ENCODE data around the gene PTPN4.
"Not testable (repeated sequence)": the region's sequence is repeated elsewhere in the genome, so short reads cannot be mapped to it uniquely, and the experiment has no call there.

Gene PTPN4

DNA sequence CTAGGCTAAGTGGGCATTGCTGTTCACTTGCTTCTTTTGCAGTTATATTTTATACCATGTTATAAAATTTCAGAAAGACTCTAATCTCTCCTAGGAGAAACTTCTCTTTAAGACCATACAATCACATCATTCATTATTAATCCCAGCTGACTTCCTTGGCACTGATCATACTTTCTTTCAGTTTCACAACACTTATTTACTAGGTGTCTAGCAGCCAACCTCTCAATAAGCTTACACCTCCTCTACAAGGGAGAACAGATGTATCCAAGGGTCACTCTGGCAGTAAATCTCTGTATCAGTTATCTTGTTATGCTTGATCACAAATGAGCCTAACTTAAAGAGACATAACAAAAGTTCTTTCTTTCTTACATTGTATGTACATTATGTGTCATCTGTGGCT is 183.3 kb downstream of the PTPN4 start:
- DNase-seq (ENCODE audit: low spot score), result no peak

DNA sequence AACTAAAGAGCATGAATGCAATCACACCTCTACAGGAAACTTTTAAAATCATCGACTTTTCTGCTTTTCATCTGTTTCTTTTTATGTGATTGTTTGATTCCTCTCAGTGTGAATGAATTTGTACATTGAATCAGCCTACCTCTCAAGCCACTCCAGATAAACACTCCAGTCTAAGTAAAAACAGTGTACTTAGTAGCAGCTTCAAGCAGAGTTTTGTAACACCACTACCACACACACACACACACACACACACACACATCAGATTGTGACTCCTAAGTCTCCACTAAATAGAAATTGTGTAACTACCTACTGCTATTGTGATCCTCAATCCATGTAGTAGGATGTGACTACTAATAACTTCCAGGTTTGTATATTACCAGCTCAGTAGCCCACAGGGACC is 187.8 kb downstream of the PTPN4 start:
- no peak for DNase-seq (ENCODE audit: low spot score)

DNA sequence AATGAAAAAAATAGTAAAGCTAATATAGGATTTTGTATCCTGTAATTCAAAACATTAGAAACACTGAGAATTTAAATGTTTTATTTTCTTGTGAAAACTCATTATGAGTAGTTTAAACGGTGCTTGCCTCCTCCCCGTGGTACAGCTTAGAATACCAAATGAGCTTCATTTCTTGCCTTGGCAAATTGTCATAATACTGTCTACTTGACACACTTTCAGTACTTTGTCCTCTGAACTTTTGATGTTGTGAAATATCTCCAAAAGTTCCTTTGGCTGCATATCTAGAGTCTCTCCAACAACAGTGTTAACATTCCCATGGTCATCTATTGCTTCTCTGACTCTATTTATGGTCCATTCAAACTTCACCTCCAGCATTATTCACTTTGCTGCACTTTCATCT is 191.2 kb downstream of the PTPN4 start:
- no peak for DNase-seq (ENCODE audit: low spot score)

DNA sequence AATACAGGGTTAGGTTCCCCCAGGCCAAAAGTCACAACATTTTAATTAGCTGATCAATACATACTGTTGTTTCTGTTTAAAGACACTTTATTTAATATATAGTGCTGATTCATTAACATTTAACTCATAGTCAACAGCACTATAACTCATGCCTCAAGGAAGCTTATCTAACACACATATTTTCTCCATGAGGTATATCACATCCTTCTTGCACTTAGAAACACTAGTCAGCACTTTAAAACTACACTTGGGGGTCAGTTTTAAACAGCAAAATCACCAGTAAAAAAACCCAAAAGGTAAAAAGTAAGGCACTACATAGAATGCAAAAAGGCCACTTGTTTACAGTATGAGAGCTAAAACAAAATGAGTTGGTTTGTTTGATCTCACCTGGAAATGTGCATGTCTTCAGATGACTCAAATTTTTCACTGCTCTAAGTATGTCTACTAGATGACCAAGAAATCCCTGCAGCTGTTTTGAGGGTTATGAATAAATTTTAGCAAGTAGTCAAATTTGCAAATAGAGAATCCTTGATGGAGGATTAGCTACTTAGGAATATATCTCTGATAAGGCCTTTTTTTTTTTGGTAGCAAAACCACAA is 199.0 kb downstream of the PTPN4 start:
- no peak for DNase-seq (ENCODE audit: low spot score)

DNA sequence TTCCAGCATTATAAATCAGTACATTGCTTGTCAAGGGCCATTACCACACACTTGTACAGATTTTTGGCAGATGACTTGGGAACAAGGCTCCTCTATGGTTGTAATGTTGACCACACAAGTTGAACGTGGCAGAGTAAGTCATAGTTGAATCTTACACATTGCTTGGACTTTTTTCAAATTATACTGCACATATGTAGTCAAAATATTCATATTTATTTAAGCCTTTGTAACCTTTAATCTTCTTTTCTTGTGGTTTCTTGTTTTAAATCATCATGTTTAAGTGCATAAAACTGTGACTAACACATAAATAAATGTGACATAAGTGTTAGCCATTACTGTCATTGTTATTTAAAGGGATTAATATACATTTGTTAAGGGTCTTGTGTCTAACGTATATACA is 201.1 kb downstream of the PTPN4 start:
- no peak for DNase-seq (ENCODE audit: low spot score)

DNA sequence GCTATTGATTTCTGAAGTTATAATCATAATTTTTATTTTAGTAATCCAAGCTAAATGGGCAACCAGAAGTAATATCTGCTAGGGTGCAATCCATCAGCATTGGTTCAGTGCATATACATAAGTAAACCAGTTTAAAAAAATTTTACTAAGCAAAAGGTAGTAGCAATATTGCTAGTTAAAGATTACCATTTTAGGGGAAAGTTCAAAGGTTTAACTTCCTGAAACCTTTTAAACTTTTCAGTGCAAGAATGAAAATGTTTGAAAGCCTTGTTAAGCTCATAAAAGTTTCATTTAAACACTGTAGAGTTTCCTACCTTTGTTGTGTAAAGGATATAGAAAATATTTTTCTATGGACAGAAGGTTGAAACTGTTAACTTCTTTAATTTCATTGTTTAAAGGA is 222.2 kb downstream of the PTPN4 start:
- no peak for DNase-seq (ENCODE audit: low spot score)

DNA sequence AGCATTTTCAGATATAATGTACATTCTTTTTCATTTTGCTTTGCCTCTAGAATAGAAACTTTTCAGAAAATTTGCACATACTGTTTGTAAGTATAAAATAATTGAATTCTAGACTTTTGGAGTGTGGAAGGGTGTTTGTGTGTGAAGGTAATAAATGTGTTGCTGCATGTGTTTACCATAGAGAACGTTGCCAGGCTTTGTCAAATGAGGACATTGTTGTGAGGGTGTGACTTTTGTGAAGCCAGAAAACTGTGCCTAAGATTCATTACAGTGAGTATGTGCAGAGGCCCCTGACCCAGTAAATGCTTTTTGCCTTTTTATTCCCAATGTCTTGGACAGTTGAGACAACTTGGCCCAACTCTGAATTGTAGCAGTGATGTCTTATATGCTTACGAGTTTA is 222.8 kb downstream of the PTPN4 start:
- DNase-seq (ENCODE audit: low spot score), result no peak

DNA sequence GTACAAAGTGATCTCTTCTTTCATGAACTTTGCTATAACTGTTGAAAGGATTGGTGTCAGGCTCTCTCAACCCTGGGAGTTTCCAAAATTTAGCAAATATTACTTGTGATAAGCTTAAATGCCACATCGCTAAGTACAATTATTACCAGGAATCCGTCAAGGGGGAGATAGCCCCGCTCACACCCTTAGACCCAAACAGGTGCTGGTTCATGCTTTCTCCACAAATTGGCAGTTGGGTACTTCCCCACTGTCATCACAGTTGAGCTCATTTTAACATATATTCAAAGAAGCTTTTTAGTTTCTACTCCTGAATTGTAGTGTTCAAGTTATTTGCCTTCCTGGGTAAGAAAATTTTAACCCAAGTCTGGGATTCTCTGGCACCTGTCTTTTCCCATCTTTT is 223.4 kb downstream of the PTPN4 start:
- no peak for DNase-seq (ENCODE audit: low spot score)

DNA sequence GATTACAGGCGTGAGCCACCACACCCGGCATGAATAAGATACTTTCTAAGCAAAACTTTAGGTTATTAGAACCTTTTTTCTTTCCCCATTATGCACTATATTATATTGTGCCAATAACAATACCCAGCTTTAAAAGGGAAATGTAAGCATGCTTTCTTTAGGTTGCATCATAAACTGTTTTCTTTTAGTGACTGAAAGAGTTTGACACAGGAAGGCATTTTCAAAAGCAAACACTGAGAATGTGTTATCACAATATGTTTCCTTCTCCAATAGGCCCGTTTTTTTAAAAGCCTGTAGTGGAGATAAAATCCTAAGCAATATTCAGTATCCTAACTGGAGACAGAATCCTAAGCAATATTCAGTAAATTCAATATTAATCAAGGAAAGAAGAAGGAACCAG is 236.4 kb downstream of the PTPN4 start:
- no peak for DNase-seq (ENCODE audit: low spot score)

DNA sequence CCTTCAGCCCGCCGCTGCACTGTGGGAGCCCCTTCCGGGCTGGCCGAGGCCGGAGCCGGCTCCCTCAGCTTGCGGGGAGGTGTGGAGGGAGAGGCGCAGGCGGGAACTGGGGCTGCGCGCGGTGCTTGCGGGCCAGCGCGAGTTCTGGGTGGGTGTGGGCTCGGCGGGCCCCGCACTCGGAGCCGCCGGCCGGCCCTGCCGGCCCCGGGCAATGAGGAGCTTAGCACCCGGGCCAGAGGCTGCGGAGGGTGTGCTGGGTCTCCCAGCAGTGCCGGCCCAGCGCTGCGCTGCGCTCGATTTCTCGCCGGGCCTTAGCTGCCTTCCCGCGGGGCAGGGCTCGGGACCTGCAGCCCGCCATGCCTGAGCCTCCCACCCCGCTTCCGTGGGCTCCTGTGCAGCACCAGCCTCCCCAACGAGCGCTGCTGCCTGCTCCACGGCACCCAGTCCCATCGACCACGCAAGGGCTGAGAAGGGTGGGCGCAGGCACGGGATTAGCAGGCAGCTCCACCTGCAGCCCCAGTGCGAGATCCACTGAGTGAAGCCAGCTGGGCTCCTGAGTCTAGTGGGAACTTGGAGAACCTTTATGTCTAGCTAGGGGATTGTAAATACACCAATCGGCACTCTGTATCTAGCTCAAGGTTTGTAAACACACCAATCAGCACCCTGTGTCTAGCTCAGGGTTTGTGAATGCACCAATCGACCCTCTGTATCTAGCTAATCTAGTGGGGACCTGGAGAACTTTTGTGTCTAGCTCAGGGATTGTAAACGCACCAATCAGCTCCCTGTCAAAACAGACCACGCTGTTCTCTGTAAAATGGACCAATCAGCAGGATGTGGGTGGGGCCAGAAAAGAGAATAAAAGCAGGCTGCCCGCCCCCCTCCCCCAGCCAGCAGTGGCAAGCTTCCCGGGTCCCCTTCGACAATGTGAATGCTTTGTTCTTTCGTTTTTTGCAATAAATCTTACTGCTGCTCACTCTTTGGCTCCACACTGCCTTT is 237.5 kb downstream of the PTPN4 start:
- DNase-seq (ENCODE audit: low spot score), result not testable (repeated sequence)

DNA sequence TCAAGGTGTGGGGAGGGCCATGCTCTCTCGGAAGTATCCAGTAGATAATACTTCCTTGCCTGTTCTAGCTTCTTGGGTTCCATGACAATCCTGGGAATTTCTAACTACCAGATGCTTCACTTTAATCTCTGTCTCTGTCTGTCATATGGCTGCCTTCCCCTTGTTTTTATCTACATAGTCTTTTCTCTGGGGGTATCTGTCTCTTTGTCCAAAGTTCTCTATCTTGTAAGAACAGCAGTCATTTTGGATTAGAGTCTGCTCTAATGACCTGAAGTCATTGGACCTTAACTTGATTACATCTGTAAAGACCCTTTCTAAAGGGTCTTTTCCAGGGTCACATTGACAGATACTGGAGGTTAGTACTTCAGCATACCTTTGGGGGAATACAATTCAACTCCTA is 241.7 kb downstream of the PTPN4 start:
- no peak for DNase-seq (ENCODE audit: low spot score)

DNA sequence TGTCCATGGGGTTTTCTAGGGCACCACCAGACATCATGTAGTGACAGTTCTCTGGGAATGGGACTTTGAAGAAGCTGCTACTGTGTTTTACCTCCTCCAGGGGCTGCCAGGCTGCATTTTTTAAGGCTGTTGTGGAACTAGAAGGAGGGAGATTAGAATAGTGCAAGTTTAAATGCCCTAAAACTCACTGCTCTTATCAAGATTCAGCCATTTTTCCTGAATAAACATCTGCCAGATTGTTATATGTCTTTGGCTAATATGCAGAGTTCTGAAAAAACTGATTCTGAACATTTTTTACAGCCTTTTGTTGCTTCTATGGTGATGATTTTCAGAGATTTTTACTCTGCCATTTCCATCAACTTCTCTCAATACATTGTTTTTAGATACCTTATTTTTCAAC is 244.5 kb downstream of the PTPN4 start:
- no peak for DNase-seq (ENCODE audit: low spot score)

DNA sequence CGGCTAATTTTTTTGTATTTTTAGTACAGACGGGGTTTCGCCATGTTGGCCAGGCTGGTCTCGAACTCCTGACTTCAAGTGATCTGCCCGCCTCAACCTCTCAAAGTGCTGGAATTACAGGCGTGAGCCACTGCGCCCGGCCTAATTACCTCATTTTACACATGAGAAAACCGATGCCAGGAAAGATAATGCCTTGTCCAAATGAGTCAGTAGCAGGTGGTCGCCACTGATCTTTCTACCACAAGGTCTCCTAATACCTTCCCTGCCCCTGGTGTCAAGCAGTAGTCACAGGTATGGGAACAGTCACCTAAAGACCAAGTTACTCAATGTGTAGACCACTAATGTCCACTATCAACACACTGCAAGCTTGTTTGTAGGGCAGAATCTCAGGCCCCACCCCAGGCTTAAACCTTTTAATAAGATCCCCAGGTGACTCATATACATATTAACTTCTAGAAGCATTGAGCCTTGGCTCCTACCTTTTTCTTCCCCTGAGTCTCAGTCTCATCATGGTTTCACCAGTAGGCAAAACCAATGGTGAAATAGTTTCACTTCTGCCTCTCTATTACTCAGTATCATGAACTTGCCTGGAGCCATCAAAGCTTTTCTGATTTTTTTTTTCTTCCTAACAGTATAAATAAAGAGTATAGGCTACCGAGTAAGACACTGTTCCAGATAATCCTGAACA is 246.3 kb downstream of the PTPN4 start:
- DNase-seq (ENCODE audit: low spot score), result no peak

DNA sequence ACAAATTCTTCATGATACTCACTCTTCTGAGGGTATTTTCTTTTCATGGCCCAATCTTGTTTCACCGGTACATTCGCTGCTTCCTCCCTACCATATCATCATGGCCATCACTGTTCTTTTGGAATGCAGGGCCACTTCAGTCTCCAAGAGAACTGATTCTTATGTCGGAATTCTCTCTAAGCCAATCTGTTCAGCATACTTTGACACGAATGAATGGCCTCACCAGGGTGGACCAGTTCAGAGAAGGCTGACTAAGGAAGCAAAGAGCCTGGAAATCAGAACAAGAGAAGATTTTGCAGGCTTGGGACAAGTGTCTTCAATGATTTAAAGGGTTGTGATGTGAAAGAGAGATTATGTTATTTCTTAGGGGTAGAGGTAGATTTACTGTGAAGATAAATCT is 248.1 kb downstream of the PTPN4 start:
- DNase-seq (ENCODE audit: low spot score), result no peak

DNA sequence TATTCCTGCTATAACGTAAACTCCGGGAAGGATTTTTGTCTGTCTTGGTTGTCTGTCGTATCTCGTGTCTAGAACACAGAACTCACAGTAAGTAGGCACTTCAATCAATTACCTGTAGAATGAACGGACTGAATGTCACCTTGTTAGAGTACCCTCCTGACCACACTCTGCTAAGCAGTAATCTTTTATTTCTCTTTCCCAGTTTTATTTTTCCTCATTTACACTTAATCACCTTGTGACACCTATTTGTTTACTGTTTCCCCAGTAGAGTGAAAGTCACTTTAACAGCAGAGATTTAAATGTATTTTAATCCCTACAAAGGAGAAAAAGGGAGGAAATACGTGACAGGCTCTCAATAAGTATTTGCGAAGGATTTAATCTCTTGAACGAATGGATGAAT is 252.6 kb downstream of the PTPN4 start:
- DNase-seq (ENCODE audit: low spot score), result peak; percentile 21

DNA sequence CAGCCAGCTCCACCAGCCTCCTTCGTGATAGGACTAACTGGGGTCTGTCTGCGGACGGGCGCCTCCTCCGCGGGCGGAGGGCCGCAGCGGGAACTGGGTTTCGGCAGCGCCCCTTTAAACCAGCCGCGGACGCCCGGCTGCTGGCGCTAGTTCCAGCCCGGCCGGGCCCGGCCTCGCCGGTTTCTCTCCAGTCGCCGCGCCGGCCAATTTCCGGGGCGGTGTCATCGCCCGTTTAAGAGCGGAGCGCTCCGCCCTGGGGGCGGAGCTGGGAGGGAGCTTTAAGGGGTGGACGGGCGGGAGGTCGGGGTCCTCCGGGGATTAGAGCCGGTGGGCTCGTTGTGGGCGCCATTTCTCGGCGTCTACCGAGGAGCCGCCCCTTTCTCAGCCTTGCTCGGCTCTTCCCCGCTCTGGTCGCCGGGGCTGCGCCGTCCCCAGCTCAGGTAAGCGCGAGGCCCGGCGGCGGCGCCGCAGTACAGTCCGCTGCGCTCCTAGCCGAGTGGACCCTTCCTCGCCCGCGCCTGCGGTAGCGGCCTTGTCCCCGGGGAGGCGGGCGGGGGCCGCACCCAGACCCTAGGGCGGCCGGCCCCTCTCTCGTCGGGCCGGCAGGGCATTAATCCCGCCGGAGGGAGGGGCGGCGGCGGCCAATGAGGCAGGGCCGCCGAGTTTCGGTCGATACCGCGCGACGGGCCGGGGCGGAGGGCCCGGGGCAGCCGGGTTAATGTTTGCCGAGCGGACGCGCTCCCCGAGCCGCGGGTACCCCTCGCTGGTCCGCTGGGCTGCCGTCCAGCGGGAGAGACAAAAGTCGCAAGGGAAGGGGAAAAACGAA is 253.3 kb downstream of the PTPN4 start, which contains the start of gene EPB41L5:
EPB41L5 (plus strand) TSS at position 307 of the 826 bp plus-strand sequence. CDS start 6,008 bp downstream, outside the sequence.
- DNase-seq (ENCODE audit: low spot score), result peak; percentile 94

DNA sequence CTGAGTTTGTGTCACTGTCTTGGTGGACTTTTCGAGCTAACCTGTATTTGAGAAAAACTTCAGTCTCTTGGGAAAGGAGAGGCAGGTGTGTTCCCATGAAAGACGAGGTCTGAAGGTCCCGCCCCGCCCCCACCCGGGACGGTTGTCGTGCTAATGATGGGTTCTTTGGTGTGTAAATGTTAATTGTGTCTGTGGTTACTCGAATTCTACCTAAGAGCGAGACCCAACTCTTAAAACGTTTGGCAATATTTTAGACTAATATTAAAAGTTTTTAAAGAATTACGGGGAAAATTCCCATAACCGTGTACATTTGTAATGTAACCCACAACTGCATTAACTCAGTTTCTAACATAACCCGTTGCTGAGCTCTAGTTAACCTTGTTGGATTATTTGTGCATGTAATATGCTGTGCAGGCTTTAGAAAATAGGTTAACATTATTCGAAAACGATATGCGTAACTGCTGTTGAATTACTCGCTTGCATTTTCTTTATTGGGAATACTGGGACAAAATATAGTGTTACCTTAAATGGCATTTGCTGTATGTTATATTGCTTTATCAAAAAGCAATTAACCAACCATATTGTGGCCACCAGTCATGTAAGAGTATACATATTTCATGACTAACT is 254.0 kb downstream of the PTPN4 start:
- no peak for DNase-seq (ENCODE audit: low spot score)

DNA sequence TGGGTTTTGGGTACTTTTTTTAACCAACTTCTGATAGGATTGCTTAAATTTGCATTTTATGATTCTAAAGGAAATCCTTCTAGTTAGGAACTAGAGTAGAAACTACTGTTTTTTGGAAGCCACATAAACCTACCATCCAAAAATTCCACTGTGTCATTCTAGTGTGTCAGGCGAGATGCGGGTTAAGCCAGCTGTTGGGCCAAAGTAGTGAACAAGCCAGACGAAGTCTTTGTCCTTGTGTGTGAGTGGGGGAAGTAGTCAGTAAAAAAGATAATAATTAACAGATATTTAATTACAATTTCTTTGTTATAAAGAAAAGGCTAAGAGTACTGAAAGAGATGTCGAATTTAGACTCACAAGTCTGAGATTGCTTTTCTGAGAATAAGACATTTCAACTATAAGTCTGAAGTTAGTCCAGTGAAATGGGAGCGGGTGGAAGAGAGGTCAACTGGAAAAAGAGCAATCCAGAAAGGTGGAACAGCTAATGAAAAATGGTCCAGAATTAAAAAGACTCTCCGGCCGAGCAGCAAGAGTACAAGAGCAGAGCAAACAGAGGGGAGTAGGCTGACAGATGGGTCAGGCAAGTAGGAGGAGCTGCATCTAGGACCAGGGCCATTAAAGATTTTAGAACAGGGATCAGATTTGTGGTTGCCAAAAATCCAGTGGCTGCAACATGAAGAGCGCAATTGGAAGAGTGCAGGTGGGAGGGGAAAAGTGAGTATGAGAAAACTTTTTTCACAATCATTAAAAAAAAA is 254.7 kb downstream of the PTPN4 start:
- DNase-seq (ENCODE audit: low spot score), result peak; percentile 49

DNA sequence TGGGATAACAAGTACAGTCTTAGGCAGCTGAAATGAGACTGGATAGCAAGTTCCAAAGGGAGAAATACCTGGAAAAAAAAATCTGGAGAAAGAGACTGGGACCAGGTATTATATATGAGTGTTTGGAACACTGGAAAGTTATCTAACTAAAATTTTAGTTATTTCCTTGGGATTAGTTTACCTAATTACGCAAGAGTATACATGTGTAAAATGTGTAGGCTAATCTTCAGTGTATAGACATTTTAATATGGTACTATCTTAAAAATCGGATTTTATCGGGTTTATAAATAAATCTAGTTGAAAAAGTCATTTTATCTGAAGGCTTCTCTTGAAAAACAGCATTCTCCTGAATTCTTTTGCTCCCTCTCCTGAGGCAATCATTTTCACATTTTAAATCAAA is 257.1 kb downstream of the PTPN4 start:
- DNase-seq (ENCODE audit: low spot score), result no peak

DNA sequence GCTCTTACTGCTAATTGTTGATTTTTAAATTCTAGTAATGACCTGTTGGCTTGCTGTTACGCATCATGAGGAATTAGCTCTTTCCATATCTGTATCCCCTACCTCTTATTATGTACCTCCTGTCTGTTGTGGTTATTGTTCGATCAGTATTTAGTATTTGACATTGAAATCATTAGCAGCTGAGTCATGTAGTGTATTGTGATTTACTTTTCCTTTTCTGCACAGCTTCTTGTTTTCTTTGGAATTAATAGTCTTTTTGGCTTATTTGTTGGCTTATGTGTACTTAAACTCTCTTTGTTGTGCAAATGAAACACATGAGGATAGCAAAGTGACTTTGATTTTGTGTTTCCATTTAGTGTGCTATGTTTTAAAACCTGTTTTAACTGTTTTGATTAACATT is 257.5 kb downstream of the PTPN4 start:
- DNase-seq (ENCODE audit: low spot score), result no peak

DNA sequence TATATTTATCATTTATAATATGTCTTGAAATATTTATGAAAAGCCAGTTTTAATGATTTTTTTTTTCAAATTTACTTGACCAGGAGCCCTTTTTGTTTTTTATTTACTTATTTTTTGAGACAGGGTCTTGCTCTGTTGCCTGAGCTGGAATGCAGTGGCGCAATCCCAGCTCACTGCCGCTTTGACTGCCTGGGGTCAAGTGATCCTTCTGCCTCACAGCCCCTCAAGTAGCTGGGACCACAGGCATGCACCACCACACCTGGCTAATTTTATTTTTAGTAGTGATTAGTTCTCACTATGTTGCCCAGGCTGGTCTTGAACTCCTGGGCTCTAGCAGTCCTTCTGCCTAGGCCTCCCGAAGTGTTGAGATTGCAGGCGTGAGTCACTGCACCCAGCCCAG is 258.8 kb downstream of the PTPN4 start:
- no peak for DNase-seq (ENCODE audit: low spot score)
